Measurements from ENCODE around the gene PRRX2. TPM values are rescaled to one million over a fixed set of nuclear protein-coding genes. Genes with fewer than 3 reads are reported as not detected.

PRRX2 gene
- total RNA-seq, 4 donors from 2014 or later, result 0.75 to 1.7 (median 1.6) TPM; not detected in 1

DNA sequence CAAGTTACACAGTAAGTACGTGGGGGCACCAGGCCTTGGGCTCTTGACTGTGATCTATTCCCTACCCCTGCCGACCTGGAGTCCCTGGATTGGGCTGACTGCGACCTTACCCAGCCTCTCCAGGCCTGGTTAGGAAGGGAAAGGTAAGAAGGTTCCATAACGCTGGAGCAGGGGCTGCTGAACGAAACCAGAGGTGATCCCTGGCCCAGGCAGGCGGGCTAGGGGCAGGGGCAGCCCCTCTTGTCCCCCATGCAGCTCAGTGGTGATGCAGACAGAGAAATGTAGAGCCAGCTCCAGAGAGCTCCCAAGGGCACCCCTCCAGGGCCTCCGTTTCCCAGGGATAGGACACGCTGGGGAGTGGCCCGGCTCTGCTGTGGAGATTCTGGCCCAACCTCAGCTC, 14.1 kb downstream of the PRRX2 start:
- in situ Hi-C loops (cut with MboI; ENCODE audit: low sequenced_read_pairs in 4 of 4), result no loop called here
- intact Hi-C loops (cut with DNase I; ENCODE audit: low total_unique reads), result no loop called here
- no peak overlapping the region for H3K4me3 ChIP-seq
- peaks cover 3 to 12% (median 8%) of the 10 kb centered on the region in 3 donors for H3K27me3 ChIP-seq
- TF ChIP-seq CTCF (IDR thresholded peaks at IDR 0.05 in 4 of 5, conservative IDR thresholded peaks at IDR 0.05 in 1 of 5) (no peak), POLR2A (IDR thresholded peaks at IDR 0.05) (no peak)
- DNase-seq (no peak), ATAC-seq (no peak)
- H3K27ac ChIP-seq, result no peak overlapping the region
- no peaks in the 10 kb centered on the region for H3K9me3 ChIP-seq
- no peaks in the 10 kb centered on the region for H3K4me1 ChIP-seq
- no peaks in the 10 kb centered on the region for H3K36me3 ChIP-seq

GRCh38 chr9:129681924-129682323, 16.5 kb downstream of the PRRX2 start:
- ATAC-seq (no peak), DNase-seq (no peak)
- Histone ChIP-seq H3K4me1 (no peaks in the 10 kb centered on the region), H3K36me3 (no peaks in the 10 kb centered on the region), H3K4me3 (no peak overlapping the region), H3K27me3 (peaks cover 0 to 3% (median 0%) of the 10 kb centered on the region in 3 donors), H3K27ac (no peak overlapping the region), H3K9me3 (no peaks in the 10 kb centered on the region)
- no peak for TF ChIP-seq POLR2A (IDR thresholded peaks at IDR 0.05)
- TF ChIP-seq CTCF (IDR thresholded peaks at IDR 0.05 in 4 of 5, conservative IDR thresholded peaks at IDR 0.05 in 1 of 5), result no peak
- in situ Hi-C loops (cut with MboI; ENCODE audit: low sequenced_read_pairs in 4 of 4) (no loop called here), intact Hi-C loops (cut with DNase I; ENCODE audit: low total_unique reads) (no loop called here)

DNA sequence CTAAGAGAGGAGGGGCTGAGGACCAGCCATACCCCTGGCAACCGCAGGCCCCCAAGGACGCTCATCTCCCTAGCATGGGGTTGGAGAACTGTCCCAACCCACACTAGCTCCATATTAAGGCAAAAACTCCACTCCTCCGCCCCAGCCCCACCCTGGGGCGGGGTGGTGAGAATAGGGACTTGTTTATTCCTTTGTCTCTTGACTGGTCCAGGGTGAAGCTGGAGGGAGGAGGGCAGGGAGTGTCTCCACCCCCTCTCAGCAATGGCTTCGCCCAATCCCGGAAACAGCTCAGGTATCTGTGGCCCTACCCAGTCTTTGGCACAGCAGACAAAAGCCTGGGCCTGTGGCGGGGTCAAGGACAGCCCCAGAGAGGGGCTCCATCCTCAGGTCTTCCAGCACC, 16.9 kb downstream of the PRRX2 start:
- Histone ChIP-seq H3K4me3 (no peak overlapping the region), H3K9me3 (no peaks in the 10 kb centered on the region), H3K4me1 (no peaks in the 10 kb centered on the region), H3K27me3 (peaks cover 0 to 3% (median 0%) of the 10 kb centered on the region in 3 donors), H3K27ac (no peak overlapping the region), H3K36me3 (no peaks in the 10 kb centered on the region)
- intact Hi-C loops (cut with DNase I; ENCODE audit: low total_unique reads), result no loop called here
- TF ChIP-seq POLR2A (IDR thresholded peaks at IDR 0.05), result no peak
- no peak for TF ChIP-seq CTCF (IDR thresholded peaks at IDR 0.05 in 4 of 5, conservative IDR thresholded peaks at IDR 0.05 in 1 of 5)
- in situ Hi-C loops (cut with MboI; ENCODE audit: low sequenced_read_pairs in 4 of 4), result no loop called here
- DNase-seq, result no peak
- ATAC-seq, result no peak

DNA sequence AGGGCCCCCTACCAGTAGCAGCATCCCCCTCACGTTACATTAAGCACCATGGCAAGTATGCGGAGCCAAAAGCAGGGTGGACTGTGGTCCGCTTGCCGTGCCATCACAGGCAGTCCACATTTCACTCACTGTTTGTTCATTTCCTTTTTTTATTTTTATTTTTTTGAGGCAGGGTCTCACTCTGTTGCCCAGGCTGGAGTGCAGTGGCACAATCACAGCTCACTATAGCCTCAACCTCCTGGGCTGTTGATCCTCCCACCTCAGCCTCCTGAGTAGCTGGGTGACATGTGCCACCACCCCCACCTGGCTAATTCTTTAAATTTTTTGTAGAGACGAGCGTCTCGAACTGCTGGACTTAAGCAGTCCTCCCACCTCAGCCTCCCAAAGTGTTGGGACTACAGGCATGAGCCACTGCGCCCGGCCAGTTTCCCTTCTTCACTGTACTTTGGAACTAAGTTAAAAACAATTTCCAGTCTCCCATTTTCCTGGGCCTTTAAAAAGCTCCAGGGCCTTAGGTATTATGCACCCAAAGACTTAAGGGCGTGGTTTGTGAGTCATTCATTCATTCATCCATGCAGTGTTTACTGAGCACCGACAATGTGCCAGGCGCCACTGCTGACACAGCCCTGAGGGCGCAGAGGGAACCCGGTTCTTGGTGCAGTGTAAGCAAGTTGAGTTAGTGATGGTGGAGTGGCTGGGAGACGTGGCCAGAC, 19.9 kb downstream of the PRRX2 start:
- ATAC-seq (no peak), DNase-seq (no peak)
- TF ChIP-seq CTCF (IDR thresholded peaks at IDR 0.05 in 4 of 5, conservative IDR thresholded peaks at IDR 0.05 in 1 of 5) (no peak), POLR2A (IDR thresholded peaks at IDR 0.05) (no peak)
- H3K9me3 ChIP-seq, result no peaks in the 10 kb centered on the region
- no peaks in the 10 kb centered on the region for H3K27me3 ChIP-seq
- H3K4me1 ChIP-seq, result no peaks in the 10 kb centered on the region
- in situ Hi-C loops (cut with MboI; ENCODE audit: low sequenced_read_pairs in 4 of 4), result no loop called here
- no peak overlapping the region for H3K4me3 ChIP-seq
- H3K27ac ChIP-seq, result no peak overlapping the region
- H3K36me3 ChIP-seq, result no peaks in the 10 kb centered on the region
- intact Hi-C loops (cut with DNase I; ENCODE audit: low total_unique reads), result no loop called here

DNA sequence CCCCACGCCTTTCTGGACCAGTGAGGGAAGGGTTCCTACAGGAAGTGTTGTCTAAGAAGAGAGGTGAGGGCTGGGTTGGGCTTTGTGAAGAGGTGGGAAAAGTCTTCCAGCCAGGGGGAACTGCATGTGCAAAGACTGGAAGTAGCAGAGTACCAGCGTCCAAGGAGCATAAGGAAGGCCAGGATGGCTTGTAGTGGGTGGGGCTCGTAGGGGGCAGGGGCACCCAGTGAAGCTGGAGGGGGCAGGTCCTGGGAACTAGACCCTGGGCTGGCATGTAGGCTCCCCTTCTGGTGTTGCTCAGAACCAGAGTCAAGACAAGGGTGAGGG, 20.4 kb downstream of the PRRX2 start:
- no peaks in the 10 kb centered on the region for H3K9me3 ChIP-seq
- no peaks in the 10 kb centered on the region for H3K4me1 ChIP-seq
- DNase-seq (no peak), ATAC-seq (no peak)
- H3K27me3 ChIP-seq, result no peaks in the 10 kb centered on the region
- in situ Hi-C loops (cut with MboI; ENCODE audit: low sequenced_read_pairs in 4 of 4) (no loop called here), intact Hi-C loops (cut with DNase I; ENCODE audit: low total_unique reads) (no loop called here)
- no peak for TF ChIP-seq CTCF (IDR thresholded peaks at IDR 0.05 in 4 of 5, conservative IDR thresholded peaks at IDR 0.05 in 1 of 5)
- TF ChIP-seq POLR2A (IDR thresholded peaks at IDR 0.05), result no peak
- no peak overlapping the region for H3K4me3 ChIP-seq
- H3K36me3 ChIP-seq, result no peaks in the 10 kb centered on the region
- H3K27ac ChIP-seq, result no peak overlapping the region

All from gastrocnemius medialis (tissue), 4 donors.